RWPE2 (cell line): ENCODE measurements around the gene KRT79.

ENCODE experiments used
- ATAC-seq: fragments of 200-7000 bp; cut with Tn5 transposase; 3 replicates; pipeline ENCODE4 v1.9.1; 2021; ENCODE audit warnings: low read depth
- DNase-seq: peaks from one replicate; pipeline ENCODE4 v3.0.0-alpha.2; 2020; ENCODE audit warnings: low spot score
- H3K27ac ChIP-seq: fragments of 450-650 bp; 2 replicates; pipeline ENCODE4 v1.5.1; 2017; ENCODE audit warnings: mild to moderate bottlenecking; ENCODE audit not compliant: poor library complexity, severe bottlenecking
- H3K27me3 ChIP-seq: fragments of 250-450 bp; sonication (Bioruptor Pico); 2 replicates; pipeline ENCODE4 v1.5.1; 2021; ENCODE audit warnings: mild to moderate bottlenecking, moderate library complexity; ENCODE audit not compliant: insufficient read depth, poor library complexity, severe bottlenecking
- H3K36me3 ChIP-seq: fragments of 250-450 bp; sonication (Bioruptor Pico); 2 replicates; pipeline ENCODE4 v1.5.1; 2020; ENCODE audit warnings: low read depth, mild to moderate bottlenecking, moderate library complexity
- H3K4me1 ChIP-seq: fragments of 250-450 bp; sonication (Bioruptor Pico); 2 replicates; pipeline ENCODE4 v1.5.1; 2021; ENCODE audit warnings: mild to moderate bottlenecking, moderate library complexity; ENCODE audit not compliant: insufficient read depth, poor library complexity, severe bottlenecking
- H3K4me3 ChIP-seq: fragments of 250-450 bp; sonication (Bioruptor Pico); 2 replicates; pipeline ENCODE4 v1.5.1; 2021; ENCODE audit warnings: mild to moderate bottlenecking, moderate library complexity; ENCODE audit not compliant: severe bottlenecking
- H3K9me3 ChIP-seq: fragments of 250-450 bp; sonication (Bioruptor Pico); 2 replicates; pipeline ENCODE4 v1.5.1; 2021; ENCODE audit warnings: mild to moderate bottlenecking, moderate library complexity; ENCODE audit not compliant: severe bottlenecking
- TF ChIP-seq, protein P1 (sequence below): fragments of 450-650 bp; IDR thresholded peaks from one replicate; pipeline ENCODE4 v1.5.1; 2017; ENCODE audit warnings: mild to moderate bottlenecking, moderate library complexity; ENCODE audit not compliant: poor library complexity, severe bottlenecking

Gene KRT79

DNA sequence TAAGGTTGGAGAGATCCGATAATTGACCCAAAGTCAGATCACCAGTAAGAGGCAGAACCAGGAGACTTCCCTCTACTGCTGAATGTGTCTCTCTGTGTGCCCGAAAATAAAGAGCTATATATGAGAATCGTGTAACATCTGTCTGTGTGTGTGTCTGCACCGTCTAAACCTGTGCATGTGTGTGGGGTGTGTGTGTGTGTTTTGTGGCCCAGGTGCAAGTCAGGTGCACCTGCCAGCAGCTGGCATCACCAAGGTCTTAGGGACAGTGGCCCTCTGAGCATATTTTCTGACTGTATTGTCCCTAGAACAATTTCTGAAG, 39.4 kb upstream of the KRT79 start:
- H3K27ac ChIP-seq, result peak overlapping the region; percentile 94
- no peak for ATAC-seq

DNA sequence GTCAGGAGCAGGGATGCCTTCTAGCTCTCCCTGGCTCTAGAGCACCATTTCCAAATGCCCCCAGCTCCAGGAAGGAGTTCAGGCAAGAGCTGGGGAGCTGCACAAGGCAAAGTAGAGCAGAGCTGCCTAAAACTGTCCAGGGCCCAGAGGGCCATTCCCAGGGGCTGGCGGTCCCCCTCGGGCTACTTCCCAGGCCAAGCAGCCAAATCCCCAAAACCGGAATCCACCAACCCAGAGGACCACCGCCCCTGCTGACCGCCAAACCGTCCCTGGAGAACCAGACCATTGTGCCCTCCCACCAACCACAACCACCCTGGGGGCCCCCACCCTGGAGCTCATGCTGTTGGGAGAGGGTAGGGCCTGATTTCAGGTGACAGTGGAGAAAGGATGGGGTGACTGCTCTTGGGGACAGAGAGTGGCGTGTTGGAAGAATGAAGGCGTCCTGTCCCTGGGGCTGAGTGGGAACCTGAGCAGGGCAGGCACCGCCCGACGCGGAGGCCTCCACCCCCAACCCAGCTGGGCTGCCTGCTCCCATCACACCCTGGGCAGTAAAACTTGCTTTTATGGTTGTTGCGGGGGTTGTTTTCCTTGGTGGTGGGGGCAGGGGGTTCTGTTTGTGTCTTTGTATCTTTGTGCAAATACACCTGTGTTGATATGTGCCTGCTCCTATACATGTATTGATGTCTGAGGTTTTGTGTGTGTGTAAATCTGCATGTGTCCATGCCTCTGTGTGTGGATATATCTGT, 38.7 kb upstream of the KRT79 start:
- no peak overlapping the region for H3K4me3 ChIP-seq
- peak overlapping the region; percentile 94 for H3K27ac ChIP-seq
- H3K36me3 ChIP-seq, result no peaks in the 10 kb centered on the region
- ATAC-seq (no peak), DNase-seq (no peak)
- H3K9me3 ChIP-seq, result no peaks in the 10 kb centered on the region
- H3K27me3 ChIP-seq, result no peaks in the 10 kb centered on the region
- H3K4me1 ChIP-seq, result peaks cover 52% of the 10 kb centered on the region
- TF ChIP-seq, protein P1, sequence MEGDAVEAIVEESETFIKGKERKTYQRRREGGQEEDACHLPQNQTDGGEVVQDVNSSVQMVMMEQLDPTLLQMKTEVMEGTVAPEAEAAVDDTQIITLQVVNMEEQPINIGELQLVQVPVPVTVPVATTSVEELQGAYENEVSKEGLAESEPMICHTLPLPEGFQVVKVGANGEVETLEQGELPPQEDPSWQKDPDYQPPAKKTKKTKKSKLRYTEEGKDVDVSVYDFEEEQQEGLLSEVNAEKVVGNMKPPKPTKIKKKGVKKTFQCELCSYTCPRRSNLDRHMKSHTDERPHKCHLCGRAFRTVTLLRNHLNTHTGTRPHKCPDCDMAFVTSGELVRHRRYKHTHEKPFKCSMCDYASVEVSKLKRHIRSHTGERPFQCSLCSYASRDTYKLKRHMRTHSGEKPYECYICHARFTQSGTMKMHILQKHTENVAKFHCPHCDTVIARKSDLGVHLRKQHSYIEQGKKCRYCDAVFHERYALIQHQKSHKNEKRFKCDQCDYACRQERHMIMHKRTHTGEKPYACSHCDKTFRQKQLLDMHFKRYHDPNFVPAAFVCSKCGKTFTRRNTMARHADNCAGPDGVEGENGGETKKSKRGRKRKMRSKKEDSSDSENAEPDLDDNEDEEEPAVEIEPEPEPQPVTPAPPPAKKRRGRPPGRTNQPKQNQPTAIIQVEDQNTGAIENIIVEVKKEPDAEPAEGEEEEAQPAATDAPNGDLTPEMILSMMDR, result no peak

More for the DNA sequence above, 39.4 kb upstream of the KRT79 start:
- H3K27me3 ChIP-seq, result no peaks in the 10 kb centered on the region
- peaks cover 52% of the 10 kb centered on the region for H3K4me1 ChIP-seq
- H3K9me3 ChIP-seq, result no peaks in the 10 kb centered on the region
- no peak for DNase-seq
- TF ChIP-seq, protein P1, result no peak
- no peaks in the 10 kb centered on the region for H3K36me3 ChIP-seq
- H3K4me3 ChIP-seq, result no peak overlapping the region

DNA sequence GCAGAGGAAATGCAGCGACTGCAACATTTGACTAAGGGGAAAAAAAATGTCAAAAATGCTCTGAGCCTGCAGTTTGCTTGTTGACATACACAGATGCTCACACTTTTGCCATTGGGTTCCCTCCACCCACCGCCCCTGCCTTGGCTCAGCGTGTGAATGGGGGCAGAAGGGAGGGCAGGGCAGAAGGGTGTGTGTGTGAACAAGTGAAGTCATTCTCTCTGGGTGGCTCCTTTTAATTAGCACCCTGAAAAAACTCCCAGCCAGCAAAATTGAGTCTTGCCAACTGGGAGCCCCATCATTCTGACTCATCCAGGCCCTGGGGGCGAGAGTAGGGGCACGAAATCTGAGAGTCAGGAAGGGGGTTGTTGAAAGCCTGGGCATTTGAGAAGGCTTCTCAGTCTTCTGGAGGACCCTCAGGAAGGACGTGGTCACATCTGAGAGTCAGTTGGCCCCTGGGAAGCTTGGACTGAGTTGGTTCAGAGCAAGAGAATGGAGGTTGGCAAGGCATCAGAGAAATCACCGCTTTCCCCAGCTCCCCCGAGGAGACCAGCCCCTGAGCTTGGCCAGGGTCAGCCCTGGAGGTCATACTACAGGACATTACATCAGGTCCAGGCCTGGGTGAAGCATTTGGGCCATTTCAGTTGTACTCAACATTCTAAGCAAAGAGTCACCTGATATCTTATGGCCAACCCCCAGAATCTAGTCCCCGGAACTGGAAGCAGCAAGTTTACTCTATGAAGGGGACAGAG, 37.4 kb upstream of the KRT79 start:
- H3K4me3 ChIP-seq, result no peak overlapping the region
- H3K4me1 ChIP-seq, result peaks cover 57% of the 10 kb centered on the region

DNA sequence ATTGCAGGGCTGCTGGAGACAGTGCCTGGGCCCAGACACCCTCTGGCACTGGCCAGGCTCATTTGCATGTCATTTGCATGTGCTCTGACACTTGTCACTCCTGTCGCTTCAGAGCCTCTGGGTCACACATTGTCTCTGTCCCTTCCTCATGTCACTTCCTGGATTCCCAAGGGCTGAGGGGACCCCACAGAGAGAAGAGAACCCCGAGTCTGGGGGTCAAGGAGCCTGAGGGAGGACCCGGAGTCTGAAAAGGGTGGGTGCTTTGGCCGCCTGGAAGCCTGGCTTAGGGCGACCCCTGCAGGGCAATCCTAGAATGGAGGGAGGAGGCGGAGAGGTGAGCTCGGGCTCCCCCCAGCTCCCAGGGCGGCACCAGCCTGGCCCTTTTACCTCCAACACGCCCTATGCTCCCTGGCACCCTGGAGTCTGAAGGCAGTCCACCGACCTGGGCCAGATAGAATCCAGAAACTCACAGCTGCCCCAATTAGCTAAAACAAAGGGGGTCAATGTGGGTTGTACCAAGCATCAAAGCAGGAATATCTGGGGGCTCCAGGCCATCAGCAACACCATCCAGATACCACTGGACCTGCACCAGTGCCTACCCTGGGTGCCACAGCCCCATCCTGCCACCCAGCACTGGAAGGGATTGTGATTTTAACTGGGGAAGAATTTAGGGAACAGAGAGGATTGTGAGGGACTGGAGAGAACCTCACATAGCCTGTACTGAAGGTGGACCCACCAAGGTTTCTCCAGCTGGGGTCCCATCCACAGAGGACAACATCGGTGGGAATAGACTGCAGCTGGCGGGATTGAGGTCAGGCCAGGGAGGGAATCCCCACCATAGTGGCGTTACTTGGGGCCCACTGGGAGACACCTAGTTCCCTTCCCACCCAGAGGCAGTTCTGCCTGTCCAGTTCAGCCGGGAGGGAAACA, 36.5 kb upstream of the KRT79 start:
- Histone ChIP-seq H3K27ac (peak overlapping the region; percentile 94), H3K4me1 (peaks cover 50% of the 10 kb centered on the region), H3K4me3 (no peak overlapping the region), H3K36me3 (no peaks in the 10 kb centered on the region), H3K27me3 (no peaks in the 10 kb centered on the region), H3K9me3 (no peaks in the 10 kb centered on the region)
- DNase-seq (no peak), ATAC-seq (peak; percentile 4)
- TF ChIP-seq, protein P1, result peak; percentile 87

More for the DNA sequence above, 37.4 kb upstream of the KRT79 start:
- Histone ChIP-seq H3K27ac (peak overlapping the region; percentile 94), H3K36me3 (no peaks in the 10 kb centered on the region), H3K27me3 (no peaks in the 10 kb centered on the region), H3K9me3 (no peaks in the 10 kb centered on the region)
- TF ChIP-seq, protein P1, result no peak
- ATAC-seq, result peak; percentile 66
- peak; percentile 92 for DNase-seq
